Hindlimb muscle (tissue), 1 donor: ENCODE measurements around the gene MACF1. TPM values are rescaled to one million over a fixed set of nuclear protein-coding genes. Genes with fewer than 3 reads are reported as not detected.
"Not testable (repeated sequence)": the region's sequence is repeated elsewhere in the genome, so short reads cannot be mapped to it uniquely, and the experiment has no call there.

Experiments
- DNase-seq: peaks from one replicate; pipeline ENCODE4 v3.0.0-alpha.2; 2013
- polyA plus RNA-seq: library from polyadenylated mRNA; unstranded; fragments of 120-200 nt; gene quantifications from one replicate; pipeline ENCODE4 v1.2.1, GENCODE V29; 2013; ENCODE audit not compliant: insufficient read length

Gene MACF1
- polyA plus RNA-seq, 1 donor: 330 TPM

DNA sequence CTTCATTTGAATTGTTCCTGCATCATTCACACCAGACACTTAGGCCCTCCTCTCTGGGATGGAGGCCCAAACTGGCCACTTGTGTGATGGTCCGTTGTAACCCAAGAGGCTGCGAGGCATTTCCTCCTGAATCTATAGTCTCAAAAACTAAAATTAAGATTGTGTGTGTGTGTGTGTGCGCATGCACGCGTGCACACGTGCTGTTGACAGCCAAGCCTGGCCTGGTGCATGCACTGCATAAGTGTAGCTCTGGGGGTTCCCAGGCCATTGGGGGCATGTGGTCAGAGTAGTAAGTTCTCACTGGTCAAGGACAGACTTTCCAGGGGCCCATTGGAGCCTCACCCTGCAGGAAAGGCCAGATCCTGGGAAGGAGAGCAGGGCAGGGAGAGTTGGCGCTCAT is 313.4 kb downstream of the MACF1 start:
- DNase-seq: not testable (repeated sequence)

DNA sequence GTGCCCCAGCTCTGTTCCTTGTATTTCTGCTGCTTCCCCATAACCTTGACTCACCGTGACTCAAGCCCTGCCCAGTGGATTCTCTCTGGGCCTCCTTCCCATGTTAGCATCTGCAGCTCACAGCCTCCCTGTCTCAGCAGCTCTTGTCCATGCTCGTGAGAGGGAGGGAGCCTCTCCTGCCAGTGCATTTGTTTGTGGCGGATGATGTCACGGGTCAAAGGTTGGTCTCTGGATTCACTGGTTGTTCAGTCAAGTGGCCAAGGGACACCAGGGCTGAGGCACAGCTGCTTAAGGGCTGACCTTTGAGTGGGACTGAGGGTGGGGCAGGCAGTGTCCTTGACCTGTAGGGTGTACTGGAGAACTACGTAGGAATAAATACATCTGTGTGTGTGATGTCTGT is 314.9 kb downstream of the MACF1 start:
- not testable (repeated sequence) for DNase-seq

DNA sequence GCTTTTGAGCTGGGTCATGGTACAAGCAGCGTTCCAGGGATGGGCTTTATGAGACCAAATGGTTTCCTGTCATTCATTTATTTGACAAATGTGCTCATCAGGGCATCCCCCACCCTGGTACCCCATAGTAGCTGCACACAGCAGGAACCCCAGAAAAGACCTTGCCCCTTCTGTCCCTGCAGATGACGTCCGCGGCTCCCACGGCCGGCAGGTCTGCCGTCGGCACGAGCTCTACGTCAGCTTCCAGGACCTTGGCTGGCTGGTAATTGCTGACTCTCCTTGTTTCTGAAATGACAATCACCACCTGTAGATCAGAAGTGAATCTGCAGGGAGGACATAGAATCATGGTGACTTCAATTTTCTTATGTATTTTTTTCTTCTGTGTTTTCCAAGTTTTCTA is 317.7 kb downstream of the MACF1 start:
- DNase-seq: not testable (repeated sequence)

DNA sequence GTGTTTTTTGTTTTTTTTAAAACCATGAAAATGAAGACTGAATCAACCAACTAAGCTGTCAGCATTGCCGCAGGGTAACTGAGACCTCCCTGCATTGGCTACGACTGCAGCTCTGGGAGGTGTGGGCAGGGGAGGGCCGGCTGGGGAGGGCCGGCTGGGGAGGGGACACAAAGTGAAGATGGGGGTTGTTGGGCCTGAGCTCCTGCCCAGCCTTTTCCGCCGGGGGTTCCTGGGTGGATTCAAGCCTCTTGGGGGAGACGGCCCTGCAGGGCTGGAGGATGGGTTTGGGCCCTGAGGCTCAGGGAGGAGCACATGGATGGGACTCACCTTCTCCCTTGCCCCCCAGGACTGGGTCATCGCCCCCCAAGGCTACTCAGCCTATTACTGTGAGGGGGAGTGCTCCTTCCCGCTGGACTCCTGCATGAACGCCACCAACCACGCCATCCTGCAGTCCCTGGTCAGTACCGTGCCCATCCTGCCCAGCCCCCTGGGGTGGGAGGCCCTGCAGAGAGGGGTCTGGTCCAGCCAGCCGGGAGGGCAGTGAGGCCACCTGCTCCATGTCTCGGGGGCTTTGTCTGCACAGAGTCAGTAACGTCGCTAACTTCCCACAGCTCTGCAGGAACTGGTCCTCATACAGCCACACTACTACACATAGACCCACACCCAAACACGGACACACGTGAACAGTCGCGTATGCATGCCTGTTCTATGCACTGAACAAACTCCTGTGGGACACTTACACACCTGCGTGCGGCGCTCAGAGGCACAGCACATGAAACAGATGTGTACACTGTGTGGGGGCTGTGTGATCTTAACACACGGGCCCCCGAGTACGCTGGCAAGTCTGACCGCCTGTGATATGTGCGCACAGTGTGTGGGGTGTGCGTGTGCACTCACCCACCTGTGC is 318.4 kb downstream of the MACF1 start:
- no peak for DNase-seq

DNA sequence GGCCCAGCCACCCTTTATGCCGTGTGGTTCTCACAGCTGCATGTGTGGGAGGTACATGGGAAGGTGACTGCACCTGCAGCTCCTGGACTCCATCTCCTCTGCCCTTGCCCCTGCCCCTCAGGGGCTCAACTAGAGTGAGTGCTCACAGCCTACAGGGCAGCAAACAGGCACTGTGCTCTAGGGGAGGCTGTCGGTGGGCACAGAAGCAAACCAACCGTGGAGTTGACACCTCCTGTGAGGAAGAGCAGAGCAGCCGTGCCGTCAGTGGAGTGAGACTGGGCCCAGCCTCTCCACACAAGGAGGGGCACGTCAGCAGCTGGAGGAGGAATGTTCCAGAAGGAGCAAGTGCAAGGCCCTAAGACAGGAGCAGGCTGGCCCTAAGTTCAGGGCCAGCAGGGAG is 319.7 kb downstream of the MACF1 start:
- no peak for DNase-seq

DNA sequence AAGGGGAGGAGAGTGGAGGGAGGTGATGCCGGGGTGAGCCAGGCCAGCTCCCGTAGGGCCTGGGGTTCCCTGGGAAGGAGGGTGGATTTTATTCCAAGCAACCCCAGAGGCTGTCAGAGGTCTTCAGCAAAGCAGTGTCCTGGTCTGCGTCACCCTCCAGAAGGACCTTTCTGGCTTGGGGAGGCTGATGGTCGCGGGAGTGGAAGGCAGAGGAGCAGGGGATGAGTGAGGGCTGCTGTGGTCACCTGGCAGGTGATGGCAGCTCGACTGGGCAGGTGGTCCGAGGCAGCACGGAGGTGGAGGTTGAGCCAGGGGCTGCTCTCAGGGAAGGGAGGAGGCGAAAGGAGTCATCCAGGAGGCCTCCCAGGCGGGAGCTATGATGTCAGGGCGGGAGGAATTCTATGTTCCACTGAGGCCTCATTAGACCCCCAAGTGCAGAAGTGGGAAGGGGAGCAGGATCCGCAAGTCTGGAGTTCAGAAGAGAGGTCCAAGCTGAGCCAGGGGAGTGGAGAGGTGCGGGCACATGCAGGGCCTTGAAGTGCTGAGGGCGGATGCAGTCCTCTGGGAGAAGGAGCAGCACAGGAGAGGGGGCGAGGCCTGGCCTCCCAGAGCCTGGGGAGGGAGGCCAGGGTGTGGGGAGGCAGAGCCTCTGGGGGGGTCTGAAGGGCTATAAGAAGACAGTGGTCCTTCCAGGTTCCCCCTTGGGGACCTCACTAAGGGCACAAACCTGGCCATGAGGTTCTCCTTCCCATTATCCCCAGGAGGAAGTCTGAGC is 320.3 kb downstream of the MACF1 start:
- no peak for DNase-seq

DNA sequence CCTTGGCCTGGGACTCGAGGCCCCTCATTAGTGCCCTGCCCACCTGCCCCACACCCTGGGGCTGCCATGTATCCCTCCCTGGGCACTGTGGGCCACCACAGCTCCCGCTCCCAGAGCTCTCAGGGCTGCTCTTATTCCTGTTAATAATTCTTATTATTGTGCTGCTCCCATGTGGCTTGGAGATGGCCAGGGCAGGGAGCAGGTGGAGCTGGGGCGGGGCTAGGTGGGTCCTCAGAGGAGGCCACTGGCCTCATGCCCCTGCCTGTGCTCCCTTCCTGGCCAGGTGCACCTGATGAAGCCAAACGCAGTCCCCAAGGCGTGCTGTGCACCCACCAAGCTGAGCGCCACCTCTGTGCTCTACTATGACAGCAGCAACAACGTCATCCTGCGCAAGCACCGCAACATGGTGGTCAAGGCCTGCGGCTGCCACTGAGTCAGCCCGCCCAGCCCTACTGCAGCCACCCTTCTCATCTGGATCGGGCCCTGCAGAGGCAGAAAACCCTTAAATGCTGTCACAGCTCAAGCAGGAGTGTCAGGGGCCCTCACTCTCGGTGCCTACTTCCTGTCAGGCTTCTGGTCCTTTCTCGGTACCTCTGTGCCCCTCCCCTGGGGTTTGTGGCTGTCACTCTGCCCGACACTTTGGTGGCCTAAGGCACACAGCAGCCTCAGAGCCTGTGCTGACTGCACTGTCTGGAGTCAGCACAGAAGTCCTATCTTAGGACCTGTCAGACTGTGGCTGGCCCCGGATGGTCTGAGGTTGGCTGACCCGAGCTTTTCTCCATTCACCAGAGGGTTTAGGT is 321.1 kb downstream of the MACF1 start:
- no peak for DNase-seq

DNA sequence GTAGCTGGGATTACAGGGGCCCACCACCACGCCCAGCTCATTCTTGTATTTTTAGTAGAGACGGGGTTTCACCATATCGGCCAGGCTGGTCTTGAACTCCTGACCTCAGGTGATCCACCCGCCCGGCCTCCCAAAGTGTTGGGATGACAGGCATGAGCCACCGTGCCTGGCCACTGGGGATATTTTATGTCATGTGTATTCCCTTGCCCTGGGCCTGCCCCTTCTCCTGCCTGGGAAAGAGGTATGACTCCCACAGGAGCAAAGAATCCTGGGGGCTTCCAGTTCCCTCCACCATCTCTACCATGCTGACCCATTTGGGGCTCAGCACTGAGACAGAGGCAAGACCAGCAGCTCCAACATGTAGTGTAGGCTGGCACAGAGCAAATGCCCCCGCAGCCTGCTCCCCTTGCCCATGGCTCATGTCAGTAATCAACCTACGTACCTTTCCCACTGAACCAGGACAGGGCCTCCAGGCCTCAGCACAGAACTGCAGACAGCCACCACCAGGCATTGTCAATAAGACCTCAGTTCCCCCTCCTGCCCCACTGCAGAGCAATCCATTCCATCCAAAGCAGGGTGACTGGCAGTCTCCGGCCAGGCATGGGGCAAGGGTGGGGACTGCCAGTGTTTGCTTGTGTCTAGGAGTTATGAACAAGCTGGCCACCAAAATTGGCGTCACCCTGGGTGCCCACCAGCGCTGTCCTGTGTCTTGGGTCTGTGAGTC is 322.1 kb downstream of the MACF1 start:
- DNase-seq: no peak

DNA sequence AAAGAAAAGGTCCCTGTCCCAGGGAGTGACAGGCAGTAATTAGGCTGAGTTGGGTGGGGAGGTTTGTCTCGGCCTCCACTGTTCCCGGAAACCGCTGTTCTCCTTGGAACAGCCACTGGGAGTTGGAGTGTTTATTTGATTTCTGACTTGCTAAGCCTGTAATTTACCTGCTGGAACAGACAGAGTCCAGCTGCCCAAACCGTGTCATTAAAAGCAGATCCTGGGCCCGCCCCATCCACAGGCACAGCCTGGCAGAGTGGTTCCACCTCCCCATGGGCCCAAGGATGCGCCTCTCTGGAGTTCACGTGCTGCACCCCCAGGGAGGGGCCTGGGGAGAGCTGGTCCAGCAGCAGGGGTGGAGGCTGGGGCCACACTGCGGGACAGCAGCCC is 322.7 kb downstream of the MACF1 start:
- DNase-seq: not testable (repeated sequence)

DNA sequence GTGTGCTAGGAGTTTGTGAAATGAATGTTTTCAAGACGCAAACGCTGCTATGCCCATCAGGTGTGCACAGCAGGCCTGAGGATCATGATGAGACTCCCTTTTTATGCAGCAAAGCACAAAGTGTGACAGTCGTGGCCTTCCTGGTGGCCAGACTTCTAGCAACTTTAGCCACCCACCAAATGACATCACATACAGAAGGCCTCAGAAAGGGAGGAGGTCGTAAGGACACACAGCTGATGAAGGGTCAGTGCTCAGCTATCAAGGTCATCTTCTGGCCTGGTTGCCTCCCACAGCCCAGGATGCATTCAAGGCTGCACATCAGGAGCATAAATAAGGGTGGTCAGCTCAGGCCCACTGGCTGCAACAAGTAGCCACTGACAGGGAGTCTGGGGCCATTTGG is 323.6 kb downstream of the MACF1 start:
- no peak for DNase-seq

DNA sequence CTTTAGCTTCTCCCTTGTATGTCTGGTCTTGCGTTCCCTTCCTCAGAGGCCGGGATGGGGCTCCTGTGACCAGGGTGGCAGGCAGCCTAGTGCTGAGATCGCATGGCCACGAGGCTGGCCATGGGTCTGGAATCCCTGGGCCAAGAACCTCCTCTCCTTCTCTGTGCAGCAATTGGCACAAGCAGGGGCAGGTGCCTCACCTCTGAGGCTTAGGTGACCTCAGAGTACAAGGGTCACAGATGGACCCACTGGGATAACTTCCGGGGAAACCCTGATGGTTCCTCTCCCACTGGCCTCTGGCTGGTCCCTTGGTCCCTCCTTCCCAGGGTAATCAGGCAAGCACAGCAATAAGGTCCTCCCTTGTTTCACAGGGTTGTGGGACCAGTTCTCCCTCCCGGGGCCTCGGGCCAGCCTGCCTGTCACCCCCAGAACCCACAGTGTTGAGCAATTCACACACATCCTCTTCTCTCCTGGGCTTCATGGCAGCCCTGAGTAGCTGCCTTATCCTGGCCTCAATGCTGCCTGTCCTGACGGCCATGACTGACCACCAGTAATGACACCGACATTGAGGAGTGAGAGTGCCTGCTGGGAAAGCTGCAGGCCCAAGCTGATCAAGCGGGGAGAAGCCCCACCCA is 325.5 kb downstream of the MACF1 start:
- no peak for DNase-seq

DNA sequence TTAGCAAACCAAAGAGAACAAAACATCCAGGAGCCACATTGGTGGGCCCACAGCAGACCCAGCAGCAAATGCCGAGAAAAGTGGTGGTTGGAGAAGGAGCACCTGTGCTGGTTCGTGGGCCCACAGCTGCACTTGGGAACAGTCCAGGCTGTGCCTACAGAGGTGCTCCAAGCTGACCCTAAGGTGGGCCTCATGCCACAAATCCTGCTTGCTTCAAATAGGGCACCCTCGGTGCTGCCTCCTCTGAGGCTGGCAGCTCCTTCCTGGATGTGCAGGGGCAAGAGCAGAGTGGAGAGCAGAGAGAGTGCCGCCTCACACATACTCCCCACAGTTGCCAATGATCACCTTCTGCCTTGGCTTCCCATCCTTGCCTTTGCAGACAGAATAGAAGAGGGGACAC is 327.0 kb downstream of the MACF1 start:
- DNase-seq: no peak

DNA sequence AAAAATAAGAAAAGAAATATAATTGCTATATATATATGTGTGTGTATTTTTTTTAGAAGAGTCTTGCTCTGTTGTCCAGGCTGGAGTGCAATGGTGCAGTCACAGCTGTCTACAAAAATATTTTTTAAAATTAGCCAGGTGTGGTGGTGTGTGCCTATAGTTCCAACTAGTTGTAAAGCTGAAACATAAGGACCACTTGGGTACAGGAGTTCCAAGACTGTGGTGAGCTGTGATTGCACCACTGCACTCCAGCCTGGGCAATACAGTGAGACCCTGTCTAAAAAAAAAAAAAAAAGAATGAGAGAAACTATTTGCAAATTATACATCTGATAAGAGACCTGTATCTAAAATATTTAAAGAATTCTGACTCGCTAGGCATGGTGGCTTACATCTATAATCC is 328.9 kb downstream of the MACF1 start:
- DNase-seq: no peak

Other genes starting within 250 kb of the MACF1 start
- gene AKIRIN1, start 213.4 kb upstream of the MACF1 start, polyA plus RNA-seq: 31.0 TPM
- gene NDUFS5, start 178.3 kb upstream of the MACF1 start, polyA plus RNA-seq: 302 TPM